HL-60 (cell line): ENCODE measurements around the gene NAPEPLD.
A peak's percentile ranks its signal among the peaks of the same experiment; 100 is the strongest.

ENCODE experiments used
- DNase-seq, 2 experiments: peaks; one replicate each; pipeline ENCODE4 v3.0.0-alpha.2; 2010 to 2020; ENCODE audit warnings: low read depth in 1 of 2, low spot score in 1 of 2
- H3K27ac ChIP-seq: fragments of 250-450 bp; sonication (Bioruptor Pico); replicated peaks from 2 replicates; pipeline ENCODE4 v1.5.1; 2020; ENCODE audit warnings: mild to moderate bottlenecking, moderate library complexity
- H3K27me3 ChIP-seq: fragments of 250-450 bp; sonication (Bioruptor Pico); 2 replicates; pipeline ENCODE4 v1.5.1; 2021; ENCODE audit warnings: mild to moderate bottlenecking, moderate library complexity; ENCODE audit not compliant: insufficient read depth, poor library complexity, severe bottlenecking
- H3K4me3 ChIP-seq: replicated peaks from 2 replicates; pipeline ENCODE4 v1.5.1; 2011; ENCODE audit warnings: mild to moderate bottlenecking, control low read depth, low read length; ENCODE audit not compliant: insufficient read depth
- GABPA ChIP-seq: IDR thresholded peaks from 2 replicates; pipeline ENCODE4 v1.6.1; 2012; ENCODE audit warnings: low read depth
- POLR2AphosphoS5 ChIP-seq: IDR thresholded peaks from 2 replicates; pipeline ENCODE4 v1.6.1; 2012; ENCODE audit warnings: low read depth
- SPI1 ChIP-seq: IDR thresholded peaks from 2 replicates; pipeline ENCODE4 v1.6.1; 2012; ENCODE audit warnings: low read depth, mild to moderate bottlenecking, borderline replicate concordance
- TF ChIP-seq, protein P1 (sequence below): IDR thresholded peaks from 2 replicates; pipeline ENCODE4 v1.6.1; 2012; ENCODE audit warnings: low read depth; ENCODE audit not compliant: insufficient replicate concordance
- TF ChIP-seq, protein P2 (sequence below): IDR thresholded peaks from one replicate; pipeline ENCODE4 v1.5.1; 2011; ENCODE audit warnings: low read length, control low read depth, inconsistent platforms; ENCODE audit not compliant: insufficient read depth

NAPEPLD gene

DNA sequence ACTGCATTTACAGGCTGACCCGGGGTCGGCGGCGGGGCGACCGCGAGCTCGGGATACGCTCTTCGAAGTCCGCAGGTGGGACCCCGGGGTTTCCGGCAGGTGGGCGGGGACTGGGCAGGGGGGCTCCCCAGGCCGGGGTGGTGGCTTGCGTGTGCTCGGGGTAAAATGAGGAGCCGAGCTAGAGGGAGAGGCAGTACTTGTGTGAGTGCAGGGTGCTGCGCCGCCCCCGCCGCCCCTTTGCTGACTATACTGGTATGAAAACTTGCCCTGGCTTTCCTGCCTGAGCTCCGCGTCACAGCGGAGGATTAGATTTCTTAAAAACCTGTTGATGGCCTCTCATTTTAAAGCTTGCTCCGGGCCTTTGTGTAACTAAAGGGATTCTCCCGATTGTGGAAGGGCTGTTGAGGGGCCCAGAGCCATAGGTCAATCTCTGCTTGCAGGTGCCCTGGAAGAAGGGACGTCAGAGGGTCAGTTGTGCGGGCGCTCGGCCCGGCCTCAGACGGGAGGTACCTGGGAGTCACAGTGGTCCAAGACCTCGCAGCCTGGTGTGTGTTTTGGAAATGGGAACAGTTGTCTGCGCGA lies 73.5 kb downstream of the NAPEPLD start:
- Histone ChIP-seq H3K27ac (peak overlapping the region; percentile 76), H3K27me3 (no peaks in the 10 kb centered on the region), H3K4me3 (peak overlapping the region; percentile 79)
- DNase-seq = peak in 1 of 2 experiments; percentile 38
- TF ChIP-seq GABPA (no peak), POLR2AphosphoS5 (no peak), SPI1 (no peak)
- TF ChIP-seq, protein P1, sequence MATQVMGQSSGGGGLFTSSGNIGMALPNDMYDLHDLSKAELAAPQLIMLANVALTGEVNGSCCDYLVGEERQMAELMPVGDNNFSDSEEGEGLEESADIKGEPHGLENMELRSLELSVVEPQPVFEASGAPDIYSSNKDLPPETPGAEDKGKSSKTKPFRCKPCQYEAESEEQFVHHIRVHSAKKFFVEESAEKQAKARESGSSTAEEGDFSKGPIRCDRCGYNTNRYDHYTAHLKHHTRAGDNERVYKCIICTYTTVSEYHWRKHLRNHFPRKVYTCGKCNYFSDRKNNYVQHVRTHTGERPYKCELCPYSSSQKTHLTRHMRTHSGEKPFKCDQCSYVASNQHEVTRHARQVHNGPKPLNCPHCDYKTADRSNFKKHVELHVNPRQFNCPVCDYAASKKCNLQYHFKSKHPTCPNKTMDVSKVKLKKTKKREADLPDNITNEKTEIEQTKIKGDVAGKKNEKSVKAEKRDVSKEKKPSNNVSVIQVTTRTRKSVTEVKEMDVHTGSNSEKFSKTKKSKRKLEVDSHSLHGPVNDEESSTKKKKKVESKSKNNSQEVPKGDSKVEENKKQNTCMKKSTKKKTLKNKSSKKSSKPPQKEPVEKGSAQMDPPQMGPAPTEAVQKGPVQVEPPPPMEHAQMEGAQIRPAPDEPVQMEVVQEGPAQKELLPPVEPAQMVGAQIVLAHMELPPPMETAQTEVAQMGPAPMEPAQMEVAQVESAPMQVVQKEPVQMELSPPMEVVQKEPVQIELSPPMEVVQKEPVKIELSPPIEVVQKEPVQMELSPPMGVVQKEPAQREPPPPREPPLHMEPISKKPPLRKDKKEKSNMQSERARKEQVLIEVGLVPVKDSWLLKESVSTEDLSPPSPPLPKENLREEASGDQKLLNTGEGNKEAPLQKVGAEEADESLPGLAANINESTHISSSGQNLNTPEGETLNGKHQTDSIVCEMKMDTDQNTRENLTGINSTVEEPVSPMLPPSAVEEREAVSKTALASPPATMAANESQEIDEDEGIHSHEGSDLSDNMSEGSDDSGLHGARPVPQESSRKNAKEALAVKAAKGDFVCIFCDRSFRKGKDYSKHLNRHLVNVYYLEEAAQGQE = no peak
- TF ChIP-seq, protein P2, sequence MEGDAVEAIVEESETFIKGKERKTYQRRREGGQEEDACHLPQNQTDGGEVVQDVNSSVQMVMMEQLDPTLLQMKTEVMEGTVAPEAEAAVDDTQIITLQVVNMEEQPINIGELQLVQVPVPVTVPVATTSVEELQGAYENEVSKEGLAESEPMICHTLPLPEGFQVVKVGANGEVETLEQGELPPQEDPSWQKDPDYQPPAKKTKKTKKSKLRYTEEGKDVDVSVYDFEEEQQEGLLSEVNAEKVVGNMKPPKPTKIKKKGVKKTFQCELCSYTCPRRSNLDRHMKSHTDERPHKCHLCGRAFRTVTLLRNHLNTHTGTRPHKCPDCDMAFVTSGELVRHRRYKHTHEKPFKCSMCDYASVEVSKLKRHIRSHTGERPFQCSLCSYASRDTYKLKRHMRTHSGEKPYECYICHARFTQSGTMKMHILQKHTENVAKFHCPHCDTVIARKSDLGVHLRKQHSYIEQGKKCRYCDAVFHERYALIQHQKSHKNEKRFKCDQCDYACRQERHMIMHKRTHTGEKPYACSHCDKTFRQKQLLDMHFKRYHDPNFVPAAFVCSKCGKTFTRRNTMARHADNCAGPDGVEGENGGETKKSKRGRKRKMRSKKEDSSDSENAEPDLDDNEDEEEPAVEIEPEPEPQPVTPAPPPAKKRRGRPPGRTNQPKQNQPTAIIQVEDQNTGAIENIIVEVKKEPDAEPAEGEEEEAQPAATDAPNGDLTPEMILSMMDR = no peak

DNA sequence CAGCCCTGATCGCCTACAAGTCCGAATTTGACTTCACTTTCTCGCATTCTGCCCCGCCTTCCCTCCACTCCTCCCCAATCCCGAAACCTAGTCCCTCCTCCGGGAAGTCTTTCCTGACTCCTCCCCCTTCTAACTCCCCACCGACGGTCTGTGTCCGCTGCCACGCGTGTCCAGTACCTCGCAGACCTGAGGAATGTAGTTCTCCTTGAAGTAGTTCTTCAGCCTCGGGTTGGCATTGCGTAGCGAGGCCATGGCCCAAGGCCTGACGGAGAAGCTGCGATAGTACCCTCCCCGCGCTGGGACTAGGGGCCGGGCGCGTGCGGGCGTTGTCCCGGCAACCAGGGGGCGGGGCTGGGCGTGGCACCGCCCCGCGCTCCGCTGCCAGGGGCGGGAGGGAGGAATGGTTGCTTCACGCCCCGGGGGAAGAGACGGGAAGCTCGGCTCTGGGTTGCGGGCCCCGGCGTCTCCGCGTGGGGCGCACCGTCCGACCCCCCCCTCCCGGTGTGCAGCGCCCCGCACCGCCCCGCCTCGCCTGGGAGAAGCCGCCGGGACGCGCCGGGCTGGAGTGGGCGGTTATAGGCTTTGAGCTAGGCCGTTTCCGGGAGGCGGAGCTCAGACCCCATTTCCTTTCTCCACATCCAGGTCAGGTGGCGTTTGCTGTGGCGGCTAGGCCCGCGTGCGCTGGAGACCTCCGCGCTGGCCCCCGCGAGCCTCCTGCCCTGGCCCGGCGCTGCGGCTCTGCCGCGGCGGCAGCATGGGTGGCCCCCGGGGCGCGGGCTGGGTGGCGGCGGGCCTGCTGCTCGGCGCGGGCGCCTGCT lies 74.2 kb downstream of the NAPEPLD start, which contains the start of the genes ARMC10 and FBXL13:
TSS of gene ARMC10 (plus strand) at position 622 of the 818 bp plus-strand sequence. CDS start at position 755, 133 bp downstream.
TSS of gene FBXL13 (minus strand) at position 278 of the 818 bp plus-strand sequence.
- Histone ChIP-seq H3K27ac (peak within 1 kb of the TSS; percentile 76), H3K4me3 (peak within 1 kb of the TSS; percentile 79), H3K27me3 (no peaks in the 10 kb centered on the region)
- peak; percentile 87 to 93 for DNase-seq
- TF ChIP-seq POLR2AphosphoS5 (peak; percentile 85), SPI1 (no peak), GABPA (peak; percentile 47; the same call in 1 of the 2 replicates)
- TF ChIP-seq, protein P2 = peak; percentile 11
- TF ChIP-seq, protein P1 = no peak

DNA sequence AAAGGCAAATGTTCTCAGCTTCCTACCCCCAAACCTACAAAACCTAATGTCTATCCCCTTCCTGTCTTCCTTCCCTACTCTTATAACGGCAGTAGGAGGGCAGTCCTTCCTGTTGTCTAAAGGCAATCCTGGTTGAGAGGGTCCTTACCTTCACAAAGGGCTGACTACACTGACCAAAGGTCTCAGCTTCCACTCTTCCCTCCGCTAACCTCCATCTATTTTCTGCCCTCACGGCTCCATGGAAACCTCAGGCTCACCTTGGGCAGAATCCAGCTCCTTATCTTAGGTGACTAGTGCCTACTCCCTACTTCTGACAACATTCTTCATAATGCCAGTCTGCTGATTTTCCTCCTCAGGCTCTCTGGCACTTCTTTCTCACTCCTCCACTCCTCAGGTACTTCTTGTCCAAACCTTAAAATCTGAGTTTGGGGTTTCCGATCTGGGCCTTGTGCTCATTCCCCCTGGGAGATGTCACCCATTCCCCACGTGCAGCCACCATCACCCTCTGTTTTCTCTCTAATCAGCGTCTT lies 74.8 kb downstream of the NAPEPLD start:
- peak overlapping the region; percentile 50 for H3K27ac ChIP-seq
- no peak for DNase-seq
- TF ChIP-seq, protein P2 = no peak
- TF ChIP-seq POLR2AphosphoS5 = no peak
- TF ChIP-seq GABPA = no peak
- TF ChIP-seq, protein P1 = no peak

More for the DNA sequence above, 74.8 kb downstream of the NAPEPLD start:
- H3K4me3 ChIP-seq = peak overlapping the region; percentile 79
- no peaks in the 10 kb centered on the region for H3K27me3 ChIP-seq
